ENCODE results near the gene RIN3. TPM values are rescaled to one million over a fixed set of nuclear protein-coding genes. Genes with fewer than 3 reads are reported as not detected.

RIN3 gene
- total and polyA plus RNA-seq, 2 experiments from 2014 or later = 1.8 to 7.0 TPM

GRCh38 chr14:92641306-92641705, 127.7 kb downstream of the RIN3 start:
- H3K4me3 ChIP-seq = no peak overlapping the region
- H3K9me2 ChIP-seq (ENCODE audit: insufficient read depth) = no peaks in the 10 kb centered on the region
- H3K79me2 ChIP-seq (ENCODE audit: insufficient read depth) = no peaks in the 10 kb centered on the region

GRCh38 chr14:92644171-92644969, 130.8 kb downstream of the RIN3 start:
- no peak overlapping the region for H3K9ac ChIP-seq
- no peaks in the 10 kb centered on the region for H3K27me3 ChIP-seq (replicated peaks; ENCODE audit: insufficient read depth)
- H2AFZ ChIP-seq = no peak overlapping the region
- H3K4me2 ChIP-seq (ENCODE audit: unreplicated experiment) = peak overlapping the region; percentile 10
- peaks cover 54% of the 10 kb centered on the region for H3K4me1 ChIP-seq (ENCODE audit: insufficient read depth)
- no peaks in the 10 kb centered on the region for H3K9me2 ChIP-seq (ENCODE audit: insufficient read depth)
- peak overlapping the region; percentile 47 for H3K27ac ChIP-seq
- H3K79me2 ChIP-seq (ENCODE audit: insufficient read depth) = no peaks in the 10 kb centered on the region
- peak; percentile 81 for DNase-seq
- H4K20me1 ChIP-seq (ENCODE audit: insufficient read depth) = no peaks in the 10 kb centered on the region
- H3K9me3 ChIP-seq (ENCODE audit: low read depth) = no peaks in the 10 kb centered on the region
- no peak for TF ChIP-seq EZH2 (IDR thresholded peaks at IDR 0.05; ENCODE audit: insufficient read depth, poor library complexity, severe bottlenecking)
- TF ChIP-seq EZH2phosphoT487 (IDR thresholded peaks at IDR 0.05; ENCODE audit: insufficient read depth, low read depth) = no peak
- WGBS, 2 experiments (ENCODE audit: low coverage in 1 of 2, low lambda C conversion rate in 2 of 2, missing lambda C conversion rate in 2 of 2) = 38 to 40% methylated on average over 9 of the region's 9 CpGs
- peaks cover 48% of the 10 kb centered on the region for H3F3A ChIP-seq (ENCODE audit: insufficient read depth)
- in situ Hi-C loops (cut with MboI) = no loop called here
- H3K4me3 ChIP-seq = no peak overlapping the region
- H3K36me3 ChIP-seq (ENCODE audit: low read depth) = no peaks in the 10 kb centered on the region; the same call in 1 of the 2 replicates

More at GRCh38 chr14:92641306-92641705, 127.7 kb downstream of the RIN3 start:
- Histone ChIP-seq H3F3A (ENCODE audit: insufficient read depth) (peaks cover 19% of the 10 kb centered on the region), H3K36me3 (ENCODE audit: low read depth) (no peaks in the 10 kb centered on the region; the same call in 1 of the 2 replicates), H4K20me1 (ENCODE audit: insufficient read depth) (no peaks in the 10 kb centered on the region), H3K9me3 (ENCODE audit: low read depth) (no peaks in the 10 kb centered on the region), H2AFZ (no peak overlapping the region), H3K27ac (no peak overlapping the region), H3K27me3 (replicated peaks; ENCODE audit: insufficient read depth) (no peaks in the 10 kb centered on the region), H3K9ac (no peak overlapping the region), H3K4me1 (ENCODE audit: insufficient read depth) (peaks cover 24% of the 10 kb centered on the region), H3K4me2 (ENCODE audit: unreplicated experiment) (no peak overlapping the region)
- no peak for DNase-seq
- no peak for TF ChIP-seq EZH2 (IDR thresholded peaks at IDR 0.05; ENCODE audit: insufficient read depth, poor library complexity, severe bottlenecking)
- no peak for TF ChIP-seq EZH2phosphoT487 (IDR thresholded peaks at IDR 0.05; ENCODE audit: insufficient read depth, low read depth)
- WGBS, 2 experiments (ENCODE audit: low coverage in 1 of 2, low lambda C conversion rate in 2 of 2, missing lambda C conversion rate in 2 of 2) = 93 to 98% methylated on average over 8 to 10 of the region's 10 CpGs
- in situ Hi-C loops (cut with MboI) = no loop called here

GRCh38 chr14:92644970-92645515, 131.5 kb downstream of the RIN3 start:
- H3K9me3 ChIP-seq (ENCODE audit: low read depth) = no peaks in the 10 kb centered on the region
- no peak for DNase-seq
- H3K36me3 ChIP-seq (ENCODE audit: low read depth) = no peaks in the 10 kb centered on the region; the same call in 1 of the 2 replicates
- H3K27ac ChIP-seq = peak overlapping the region; percentile 100
- no peak overlapping the region for H3K4me2 ChIP-seq (ENCODE audit: unreplicated experiment)
- no peak overlapping the region for H3K4me3 ChIP-seq
- no peaks in the 10 kb centered on the region for H4K20me1 ChIP-seq (ENCODE audit: insufficient read depth)
- H3K27me3 ChIP-seq (replicated peaks; ENCODE audit: insufficient read depth) = no peaks in the 10 kb centered on the region
- 0 out of 2 replicates have a peak overlapping the region, but pooled peaks have one; percentile 9 for H3K9ac ChIP-seq
- 92 to 94% methylated on average over 9 of the region's 9 CpGs for WGBS, 2 experiments (ENCODE audit: low coverage in 1 of 2, low lambda C conversion rate in 2 of 2, missing lambda C conversion rate in 2 of 2)
- TF ChIP-seq EZH2phosphoT487 (IDR thresholded peaks at IDR 0.05; ENCODE audit: insufficient read depth, low read depth) = no peak
- TF ChIP-seq EZH2 (IDR thresholded peaks at IDR 0.05; ENCODE audit: insufficient read depth, poor library complexity, severe bottlenecking) = no peak
- no peaks in the 10 kb centered on the region for H3K79me2 ChIP-seq (ENCODE audit: insufficient read depth)
- peaks cover 48% of the 10 kb centered on the region for H3F3A ChIP-seq (ENCODE audit: insufficient read depth)
- in situ Hi-C loops (cut with MboI) = no loop called here
- peaks cover 58% of the 10 kb centered on the region for H3K4me1 ChIP-seq (ENCODE audit: insufficient read depth)
- H2AFZ ChIP-seq = no peak overlapping the region
- no peaks in the 10 kb centered on the region for H3K9me2 ChIP-seq (ENCODE audit: insufficient read depth)

- Histone ChIP-seq H2AFZ (no peak overlapping the region), H3K27ac (peak overlapping the region; percentile 100), H3K9ac (peak overlapping the region; percentile 88), H3K36me3 (ENCODE audit: low read depth) (no peaks in the 10 kb centered on the region; the same call in 1 of the 2 replicates), H3K79me2 (ENCODE audit: insufficient read depth) (no peaks in the 10 kb centered on the region), H3K4me3 (peak overlapping the region; percentile 28; the same call in 1 of the 2 replicates), H3K4me1 (ENCODE audit: insufficient read depth) (peaks cover 61% of the 10 kb centered on the region), H3K4me2 (ENCODE audit: unreplicated experiment) (peak overlapping the region; percentile 77), H3K9me3 (ENCODE audit: low read depth) (no peaks in the 10 kb centered on the region), H3F3A (ENCODE audit: insufficient read depth) (peaks cover 48% of the 10 kb centered on the region), H4K20me1 (ENCODE audit: insufficient read depth) (no peaks in the 10 kb centered on the region), H3K9me2 (ENCODE audit: insufficient read depth) (no peaks in the 10 kb centered on the region), H3K27me3 (replicated peaks; ENCODE audit: insufficient read depth) (no peaks in the 10 kb centered on the region)
- in situ Hi-C loops (cut with MboI) = no loop called here
- no peak for TF ChIP-seq EZH2phosphoT487 (IDR thresholded peaks at IDR 0.05; ENCODE audit: insufficient read depth, low read depth)
- TF ChIP-seq EZH2 (IDR thresholded peaks at IDR 0.05; ENCODE audit: insufficient read depth, poor library complexity, severe bottlenecking) = no peak
- 30 to 40% methylated on average over 13 of the region's 13 CpGs for WGBS, 2 experiments (ENCODE audit: low coverage in 1 of 2, low lambda C conversion rate in 2 of 2, missing lambda C conversion rate in 2 of 2)
- peak; percentile 90 for DNase-seq
Observed at GRCh38 chr14:92645841-92646478, 132.4 kb downstream of the RIN3 start.
